CD8-positive, alpha-beta memory T cell (primary cell): ENCODE measurements around the gene MAPKAPK2. TPM values are rescaled to one million over a fixed set of nuclear protein-coding genes. Genes with fewer than 3 reads are reported as not detected.

Experiments
- CTCF ChIA-PET: fragments of 350-600 bp; sonication (Branson Sonifier 250); formaldehyde crosslinking; loops from one replicate; lab custom pipeline; 2021; ENCODE audit warnings: antibody characterized with exemption; lab: Charles Lee
- POLR2A ChIA-PET: fragments of 350-600 bp; sonication (Branson Sonifier 250); formaldehyde crosslinking; loops from one replicate; lab custom pipeline; 2021; ENCODE audit warnings: antibody characterized with exemption; lab: Charles Lee
- DNase-seq, 5 donors: peaks; one replicate each; pipeline versions ENCODE4 v3.0.0 to v3.0.0-alpha.2; 2020 to 2022; ENCODE audit warnings: mixed read lengths in 1 of 5
- H3K27ac ChIP-seq: one replicate; pipeline ENCODE4 v1.7.0; 2013; ENCODE audit warnings: low read depth, mild to moderate bottlenecking, low read length, moderate library complexity
- H3K27me3 ChIP-seq: 2 replicates; pipeline ENCODE4 v1.7.0; 2013; ENCODE audit warnings: low read length, mild to moderate bottlenecking; ENCODE audit not compliant: insufficient read depth, poor library complexity, severe bottlenecking
- H3K36me3 ChIP-seq: 2 replicates; pipeline ENCODE4 v1.7.0; 2013; ENCODE audit warnings: mild to moderate bottlenecking, low read length, moderate library complexity; ENCODE audit not compliant: insufficient read depth
- H3K4me1 ChIP-seq: 2 replicates; pipeline ENCODE4 v1.7.0; 2013; ENCODE audit warnings: mild to moderate bottlenecking, low read length, moderate library complexity; ENCODE audit not compliant: insufficient read depth
- H3K4me3 ChIP-seq: 2 replicates; pipeline ENCODE4 v1.7.0; 2013; ENCODE audit warnings: mild to moderate bottlenecking, low read length
- H3K9me3 ChIP-seq: 2 replicates; pipeline ENCODE4 v1.7.0; 2013; ENCODE audit warnings: mild to moderate bottlenecking, low read length
- H3K27ac Mint-ChIP-seq, 8 donors: one replicate each; pipeline ENCODE4 v1.8.0; 2020 to 2021; ENCODE audit warnings: mixed read lengths in 8 of 8, mild to moderate bottlenecking in 6 of 8, inconsistent platforms in 3 of 8, moderate library complexity in 3 of 8
- H3K27me3 Mint-ChIP-seq, 2 donors: one replicate each; pipeline ENCODE4 v1.8.0; 2020 to 2021; ENCODE audit warnings: mixed read lengths in 2 of 2, mild to moderate bottlenecking in 1 of 2, moderate library complexity in 1 of 2
- H3K36me3 Mint-ChIP-seq, 3 donors: one replicate each; pipeline ENCODE4 v1.8.0; 2020 to 2021; ENCODE audit warnings: mixed read lengths in 3 of 3, inconsistent platforms in 1 of 3, mild to moderate bottlenecking in 1 of 3
- H3K4me1 Mint-ChIP-seq, 3 donors: one replicate each; pipeline ENCODE4 v1.8.0; 2020 to 2021; ENCODE audit warnings: mixed read lengths in 3 of 3, inconsistent platforms in 1 of 3, mild to moderate bottlenecking in 1 of 3
- H3K4me3 Mint-ChIP-seq, 7 donors: one replicate each; pipeline ENCODE4 v1.8.0; 2020 to 2021; ENCODE audit warnings: mixed read lengths in 7 of 7, mild to moderate bottlenecking in 6 of 7, moderate library complexity in 4 of 7, inconsistent platforms in 2 of 7
- H3K9me3 Mint-ChIP-seq, 5 donors: one replicate each; pipeline ENCODE4 v1.8.0; 2020 to 2022; ENCODE audit warnings: mixed read lengths in 5 of 5, mild to moderate bottlenecking in 3 of 5, moderate library complexity in 2 of 5, inconsistent platforms in 1 of 5
- polyA plus RNA-seq: library from polyadenylated mRNA; unstranded; fragments of 300-500 nt; fragmentation: Illumina TruSeq; gene quantifications from one replicate; pipeline ENCODE4 v1.2.3, GENCODE V29; 2021
- total RNA-seq, 2 experiments: library from RNA; stranded (reverse); gene quantifications; one replicate each; pipeline ENCODE4 v1.2.3, GENCODE V29; 2021

MAPKAPK2 gene
- total and polyA plus RNA-seq, 3 experiments from 2014 or later: 5.0 to 79.1 (median 78.4) TPM

- H3K36me3 Mint-ChIP-seq: peaks cover 0 to 4% (median 0%) of the 10 kb centered on the region in 3 donors
- Histone ChIP-seq H3K36me3 (no peaks in the 10 kb centered on the region), H3K4me1 (peaks cover 76% of the 10 kb centered on the region), H3K27me3 (no peaks in the 10 kb centered on the region), H3K9me3 (no peaks in the 10 kb centered on the region), H3K27ac (peak overlapping the region; percentile 20), H3K4me3 (no peak overlapping the region)
- peak overlapping the region; percentile 70 to 100 (median 92) for H3K27ac Mint-ChIP-seq
- no peaks in the 10 kb centered on the region for H3K9me3 Mint-ChIP-seq
- peaks cover 0 to 3% of the 10 kb centered on the region in 2 donors for H3K27me3 Mint-ChIP-seq
- H3K4me3 Mint-ChIP-seq: peak overlapping the region; percentile 34 to 79 (median 73)
- CTCF ChIA-PET: interaction anchor here (0.6 to 5.2 kb wide), 4 partner anchors 13 to 49 kb away, joined by 3 to 42 read pairs (median 4); no protein-coding TSS in a partner anchor
- POLR2A ChIA-PET: interaction anchor here (0.6 kb wide), 1 partner anchor 13 kb away, joined by 3 read pairs; no protein-coding TSS in a partner anchor
- peaks cover 88 to 97% (median 94%) of the 10 kb centered on the region in 3 donors for H3K4me1 Mint-ChIP-seq
- DNase-seq: peak in 2 of 5 donors; percentile 47 to 61
Observed at GRCh38 chr1:206713070-206713469, 28.4 kb downstream of the MAPKAPK2 start.

DNA sequence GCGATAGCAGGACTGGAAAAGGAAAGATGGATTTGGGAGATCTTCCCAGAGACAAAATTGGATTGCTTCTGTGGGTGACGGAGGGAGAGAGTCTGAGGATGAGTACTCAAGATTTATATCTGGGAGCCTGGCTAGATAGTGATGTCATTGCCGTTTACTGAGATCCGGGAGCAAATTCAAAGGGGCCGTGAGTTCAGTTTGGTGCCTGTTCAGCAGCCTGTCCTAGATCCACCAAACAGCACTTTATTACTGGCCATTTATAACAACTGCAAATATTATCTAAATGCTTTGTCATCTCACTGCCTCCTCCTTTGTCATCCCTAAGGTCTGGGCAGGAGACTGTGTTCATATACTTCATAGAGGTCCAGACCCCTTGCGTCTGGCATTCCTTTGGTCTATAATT is 29.2 kb downstream of the MAPKAPK2 start:
- POLR2A ChIA-PET: interaction anchor here (0.7 kb wide), 1 partner anchor 18 kb away, joined by 5 read pairs; no protein-coding TSS in a partner anchor
- Mint-ChIP-seq H3K27ac (peak overlapping the region; percentile 52 to 100 (median 92)), H3K4me3 (peak overlapping the region in 6 of 7 donors; percentile 17 to 85 (median 73)), H3K27me3 (peaks cover 0 to 3% of the 10 kb centered on the region in 2 donors), H3K36me3 (peaks cover 0 to 4% (median 0%) of the 10 kb centered on the region in 3 donors), H3K4me1 (peaks cover 85 to 94% (median 92%) of the 10 kb centered on the region in 3 donors), H3K9me3 (no peaks in the 10 kb centered on the region)
- Histone ChIP-seq H3K27ac (peak overlapping the region; percentile 10), H3K27me3 (no peaks in the 10 kb centered on the region), H3K4me3 (peak overlapping the region; percentile 11), H3K4me1 (peaks cover 69% of the 10 kb centered on the region), H3K36me3 (no peaks in the 10 kb centered on the region), H3K9me3 (no peaks in the 10 kb centered on the region)
- CTCF ChIA-PET: interaction anchor here (0.9 to 5.2 kb wide), 9 partner anchors 12 to 269 kb away, joined by 3 to 42 read pairs (median 4); no protein-coding TSS in a partner anchor
- no peak for DNase-seq

- H3K27ac Mint-ChIP-seq: peak overlapping the region; percentile 79 to 100 (median 94)
- Histone ChIP-seq H3K4me3 (peak overlapping the region; percentile 11), H3K4me1 (peaks cover 70% of the 10 kb centered on the region), H3K27ac (peak overlapping the region; percentile 10), H3K36me3 (no peaks in the 10 kb centered on the region), H3K27me3 (no peaks in the 10 kb centered on the region), H3K9me3 (no peaks in the 10 kb centered on the region)
- peaks cover 83 to 94% (median 92%) of the 10 kb centered on the region in 3 donors for H3K4me1 Mint-ChIP-seq
- no peaks in the 10 kb centered on the region for H3K9me3 Mint-ChIP-seq
- H3K36me3 Mint-ChIP-seq: peaks cover 0 to 4% (median 0%) of the 10 kb centered on the region in 3 donors
- H3K27me3 Mint-ChIP-seq: peaks cover 0 to 3% of the 10 kb centered on the region in 2 donors
- peak in 4 of 5 donors; percentile 37 to 73 (median 50) for DNase-seq
- peak overlapping the region; percentile 18 to 85 (median 78) for H3K4me3 Mint-ChIP-seq
- CTCF ChIA-PET: interaction anchor here (0.8 to 5.2 kb wide), 16 partner anchors 11 to 268 kb away, joined by 3 to 42 read pairs (median 4); partner anchors contain the start of gene EIF2D
- POLR2A ChIA-PET: interaction anchor here (0.7 to 1.0 kb wide), 2 partner anchors 19 to 150 kb away, joined by 3 to 5 read pairs; no protein-coding TSS in a partner anchor
Observed at GRCh38 chr1:206714331-206715058, 29.8 kb downstream of the MAPKAPK2 start.

GRCh38 chr1:206715120-206715519 is 30.4 kb downstream of the MAPKAPK2 start:
- CTCF ChIA-PET: interaction anchor here (0.8 to 5.2 kb wide), 18 partner anchors 11 to 268 kb away, joined by 3 to 42 read pairs (median 4); partner anchors contain the start of gene EIF2D
- Histone ChIP-seq H3K4me1 (peaks cover 70% of the 10 kb centered on the region), H3K9me3 (no peaks in the 10 kb centered on the region), H3K4me3 (no peak overlapping the region), H3K27me3 (no peaks in the 10 kb centered on the region), H3K27ac (peak overlapping the region; percentile 15), H3K36me3 (no peaks in the 10 kb centered on the region)
- DNase-seq: no peak
- Mint-ChIP-seq H3K4me3 (peak overlapping the region; percentile 60 to 85 (median 78)), H3K27me3 (peaks cover 0 to 3% of the 10 kb centered on the region in 2 donors), H3K36me3 (peaks cover 0 to 4% (median 0%) of the 10 kb centered on the region in 3 donors), H3K9me3 (no peaks in the 10 kb centered on the region), H3K4me1 (peaks cover 82 to 94% (median 91%) of the 10 kb centered on the region in 3 donors), H3K27ac (peak overlapping the region; percentile 79 to 100 (median 94))
- POLR2A ChIA-PET: interaction anchor here (1.0 kb wide), 1 partner anchor 150 kb away, joined by 3 read pairs; no protein-coding TSS in a partner anchor

DNA sequence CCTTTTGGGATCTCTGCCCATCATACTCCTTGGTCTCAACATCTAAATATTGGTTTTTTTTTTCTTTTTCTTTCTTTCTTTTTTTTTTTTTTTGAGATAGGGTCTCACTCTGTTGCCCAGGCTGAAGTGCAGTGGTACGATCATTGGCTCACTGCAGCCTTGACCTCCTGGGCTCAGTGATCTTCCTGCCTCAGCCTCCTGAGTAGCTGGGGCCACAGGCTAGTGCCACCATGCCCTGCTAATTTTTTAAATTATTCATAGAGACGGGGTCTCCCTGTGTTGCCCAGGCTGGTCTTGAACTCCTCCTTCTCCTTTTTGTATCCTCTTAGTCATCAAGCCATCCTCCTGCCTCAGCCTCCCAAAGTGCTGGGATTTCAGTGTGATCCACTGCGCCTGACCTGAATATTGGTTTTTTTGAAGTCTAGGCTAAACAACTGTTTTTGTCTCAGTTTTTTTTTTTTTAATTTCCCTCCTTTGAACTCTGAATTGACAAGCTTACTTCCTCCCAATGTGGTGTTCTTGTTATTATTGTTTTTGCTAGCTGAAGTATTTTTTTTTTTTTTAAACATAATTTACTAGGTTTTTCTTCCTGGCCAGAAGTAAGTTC is 30.9 kb downstream of the MAPKAPK2 start:
- Histone ChIP-seq H3K9me3 (no peaks in the 10 kb centered on the region), H3K4me1 (peaks cover 70% of the 10 kb centered on the region), H3K27me3 (no peaks in the 10 kb centered on the region), H3K4me3 (no peak overlapping the region), H3K36me3 (no peaks in the 10 kb centered on the region), H3K27ac (peak overlapping the region; percentile 41)
- Mint-ChIP-seq H3K9me3 (no peaks in the 10 kb centered on the region), H3K27me3 (peaks cover 0 to 3% of the 10 kb centered on the region in 2 donors), H3K27ac (peak overlapping the region; percentile 79 to 100 (median 94)), H3K4me3 (peak overlapping the region; percentile 57 to 85 (median 78)), H3K4me1 (peaks cover 78 to 91% (median 89%) of the 10 kb centered on the region in 3 donors), H3K36me3 (peaks cover 0 to 1% (median 0%) of the 10 kb centered on the region in 3 donors)
- ChIA-PET POLR2A (interaction anchor here (0.6 to 1.0 kb wide), 7 partner anchors 19 to 93 kb away, joined by 3 to 7 read pairs (median 4); no protein-coding TSS in a partner anchor), CTCF (interaction anchor here (0.8 to 5.2 kb wide), 12 partner anchors 11 to 202 kb away, joined by 3 to 42 read pairs (median 4); partner anchors contain the start of gene EIF2D)
- peak in 4 of 5 donors; percentile 22 to 75 (median 52) for DNase-seq

DNA sequence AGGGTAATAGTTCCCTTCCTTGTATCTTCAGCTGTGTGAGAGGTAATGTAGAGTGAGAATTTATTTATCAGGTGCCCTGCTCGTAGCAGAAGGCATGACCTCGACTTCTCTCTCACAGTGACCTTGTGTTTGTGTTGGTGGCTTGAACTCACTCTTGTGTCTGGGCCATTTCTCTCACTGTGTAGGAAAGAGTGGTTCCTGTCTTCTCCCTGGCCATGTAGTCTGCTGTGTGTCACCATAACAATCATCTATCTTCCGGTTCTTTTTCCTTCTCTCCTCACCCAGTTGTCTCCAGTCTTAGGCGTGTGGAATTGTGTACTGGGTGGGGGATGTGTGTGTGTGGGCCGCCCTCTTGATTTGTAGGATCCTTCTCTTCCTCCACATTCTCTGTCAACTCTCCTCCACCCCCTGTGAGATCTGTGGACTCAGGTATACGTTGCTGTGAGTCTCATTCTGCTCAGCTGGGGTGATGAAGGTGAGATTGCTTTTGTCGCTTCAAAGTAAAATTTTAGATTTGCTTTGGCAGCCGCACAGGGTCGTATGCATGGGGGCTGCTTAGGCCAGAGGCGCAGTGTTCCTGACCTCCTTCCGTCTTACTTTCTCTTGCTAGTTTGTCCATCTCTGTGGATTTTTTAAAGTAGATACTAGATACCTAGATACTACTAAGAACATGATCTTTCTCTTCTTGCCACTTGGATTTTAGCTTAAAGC is 31.6 kb downstream of the MAPKAPK2 start:
- Histone ChIP-seq H3K4me1 (peaks cover 73% of the 10 kb centered on the region), H3K36me3 (no peaks in the 10 kb centered on the region), H3K27me3 (no peaks in the 10 kb centered on the region), H3K27ac (peak overlapping the region; percentile 41), H3K9me3 (no peaks in the 10 kb centered on the region), H3K4me3 (peak overlapping the region; percentile 13)
- peak overlapping the region; percentile 79 to 100 (median 94) for H3K27ac Mint-ChIP-seq
- H3K4me3 Mint-ChIP-seq: peak overlapping the region; percentile 57 to 85 (median 78)
- ChIA-PET CTCF (interaction anchor here (0.8 to 5.2 kb wide), 9 partner anchors 10 to 202 kb away, joined by 3 to 42 read pairs (median 4); no protein-coding TSS in a partner anchor), POLR2A (interaction anchor here (0.5 to 1.0 kb wide), 8 partner anchors 19 to 92 kb away, joined by 3 to 7 read pairs (median 4); no protein-coding TSS in a partner anchor)
- no peak for DNase-seq
- H3K4me1 Mint-ChIP-seq: peaks cover 84 to 92% (median 91%) of the 10 kb centered on the region in 3 donors
- peaks cover 0 to 1% (median 0%) of the 10 kb centered on the region in 3 donors for H3K36me3 Mint-ChIP-seq
- H3K27me3 Mint-ChIP-seq: peaks cover 0 to 3% of the 10 kb centered on the region in 2 donors
- no peaks in the 10 kb centered on the region for H3K9me3 Mint-ChIP-seq
